HG03442 (cell line): ENCODE results near the gene OLIG2.

Experiments
- ATAC-seq: cut with Tn5 transposase; IDR thresholded peaks from one replicate; pipeline ENCODE4 v1.9.1; 2021; ENCODE audit warnings: mild to moderate bottlenecking, moderate library complexity; ENCODE audit not compliant: unreplicated experiment

Gene OLIG2

DNA sequence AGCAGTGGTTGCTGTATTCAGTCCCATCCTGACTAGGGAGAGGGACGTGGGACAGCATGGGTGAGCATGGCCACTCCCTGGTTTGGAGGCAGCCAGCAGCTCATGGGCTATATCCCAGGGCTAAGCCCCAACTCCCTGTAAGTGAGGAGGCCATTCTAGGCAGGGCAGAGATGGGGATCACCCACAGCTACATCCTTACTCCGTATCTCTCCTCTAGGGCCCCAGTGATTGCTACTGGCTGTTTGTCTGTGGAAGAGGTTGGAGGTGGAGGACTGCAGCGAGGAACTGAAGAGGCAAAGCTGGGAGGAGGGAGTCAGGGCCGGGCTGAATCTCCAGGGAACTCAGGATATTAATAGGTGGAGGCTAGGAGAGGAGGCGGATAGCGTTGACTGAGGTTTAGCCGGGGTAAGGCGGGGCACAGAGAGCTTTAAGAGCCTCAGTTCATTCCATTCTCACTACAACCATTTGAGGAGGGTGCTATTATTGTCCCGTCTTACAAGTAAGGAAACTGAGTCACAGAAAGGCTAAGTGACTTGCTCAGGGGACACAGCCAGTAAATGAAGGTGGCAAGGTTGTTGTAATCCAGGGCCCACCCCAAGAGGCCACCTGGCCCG lies 6.8 kb downstream of the OLIG2 start:
- ATAC-seq: no peak

DNA sequence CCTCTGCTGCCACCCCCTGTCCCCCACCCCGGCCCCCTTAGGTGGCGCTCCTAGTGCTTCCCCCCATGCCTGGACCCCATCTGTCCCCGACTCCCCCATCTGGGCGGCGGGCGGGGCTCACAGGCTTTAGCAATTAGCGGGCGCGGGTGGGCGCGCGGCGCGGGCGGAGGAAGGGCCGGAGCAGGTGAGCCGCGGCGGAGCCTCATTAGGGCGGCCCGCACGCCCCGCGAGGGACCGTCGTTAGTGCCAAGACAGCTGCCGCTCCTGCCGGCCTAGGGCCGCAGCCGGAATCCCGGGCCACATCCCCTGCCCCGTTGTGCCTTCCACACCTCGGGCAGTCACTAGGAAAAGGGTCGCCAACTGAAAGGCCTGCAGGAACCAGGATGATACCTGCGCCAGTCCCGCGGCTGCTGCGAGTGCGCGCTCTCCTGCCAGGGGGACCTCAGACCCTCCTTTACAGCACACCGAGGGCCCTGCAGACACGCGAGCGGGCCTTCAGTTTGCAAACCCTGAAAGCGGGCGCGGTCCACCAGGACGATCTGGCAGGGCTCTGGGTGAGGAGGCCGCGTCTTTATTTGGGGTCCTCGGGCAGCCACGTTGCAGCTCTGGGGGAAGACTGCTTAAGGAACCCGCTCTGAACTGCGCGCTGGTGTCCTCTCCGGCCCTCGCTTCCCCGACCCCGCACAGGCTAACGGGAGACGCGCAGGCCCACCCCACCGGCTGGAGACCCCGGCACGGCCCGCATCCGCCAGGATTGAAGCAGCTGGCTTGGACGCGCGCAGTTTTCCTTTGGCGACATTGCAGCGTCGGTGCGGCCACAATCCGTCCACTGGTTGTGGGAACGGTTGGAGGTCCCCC lies 7.6 kb downstream of the OLIG2 start:
- ATAC-seq: no peak

DNA sequence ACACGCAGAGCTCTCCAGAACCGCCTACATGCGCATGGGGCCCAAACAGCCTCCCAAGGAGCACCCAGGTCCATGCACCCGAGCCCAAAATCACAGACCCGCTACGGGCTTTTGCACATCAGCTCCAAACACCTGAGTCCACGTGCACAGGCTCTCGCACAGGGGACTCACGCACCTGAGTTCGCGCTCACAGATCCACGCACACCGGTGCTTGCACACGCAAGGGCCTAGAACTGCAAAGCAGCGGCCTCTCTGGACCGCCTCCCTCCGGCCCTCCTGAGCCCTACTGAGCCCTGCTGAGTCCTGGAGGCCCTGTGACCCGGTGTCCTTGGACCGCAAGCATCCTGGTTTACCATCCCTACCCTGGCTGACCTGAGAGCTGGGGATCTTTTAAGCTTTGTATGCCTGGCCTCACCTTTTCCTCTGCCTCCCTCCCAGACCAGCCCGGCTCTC lies 8.3 kb downstream of the OLIG2 start:
- ATAC-seq: no peak

DNA sequence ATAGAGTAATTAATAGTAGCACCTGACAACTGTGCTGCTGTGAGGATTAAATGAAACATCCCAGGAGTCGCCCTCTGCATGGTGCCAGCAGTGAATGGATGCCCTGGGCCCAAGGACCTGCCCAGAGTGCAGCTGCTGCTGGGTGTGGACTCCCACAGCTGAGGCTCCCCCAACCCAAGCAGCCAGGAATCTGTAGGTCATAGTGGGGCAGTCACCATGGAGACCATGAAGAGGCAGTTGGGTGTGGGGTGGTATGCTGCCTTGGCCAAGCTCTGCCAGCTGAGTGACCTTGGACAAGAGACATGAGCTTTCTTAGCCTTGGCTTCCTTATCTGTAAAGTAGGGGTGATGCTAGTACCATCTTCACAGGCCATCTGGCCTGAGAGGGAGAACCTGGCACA lies 9.4 kb downstream of the OLIG2 start:
- ATAC-seq: no peak

DNA sequence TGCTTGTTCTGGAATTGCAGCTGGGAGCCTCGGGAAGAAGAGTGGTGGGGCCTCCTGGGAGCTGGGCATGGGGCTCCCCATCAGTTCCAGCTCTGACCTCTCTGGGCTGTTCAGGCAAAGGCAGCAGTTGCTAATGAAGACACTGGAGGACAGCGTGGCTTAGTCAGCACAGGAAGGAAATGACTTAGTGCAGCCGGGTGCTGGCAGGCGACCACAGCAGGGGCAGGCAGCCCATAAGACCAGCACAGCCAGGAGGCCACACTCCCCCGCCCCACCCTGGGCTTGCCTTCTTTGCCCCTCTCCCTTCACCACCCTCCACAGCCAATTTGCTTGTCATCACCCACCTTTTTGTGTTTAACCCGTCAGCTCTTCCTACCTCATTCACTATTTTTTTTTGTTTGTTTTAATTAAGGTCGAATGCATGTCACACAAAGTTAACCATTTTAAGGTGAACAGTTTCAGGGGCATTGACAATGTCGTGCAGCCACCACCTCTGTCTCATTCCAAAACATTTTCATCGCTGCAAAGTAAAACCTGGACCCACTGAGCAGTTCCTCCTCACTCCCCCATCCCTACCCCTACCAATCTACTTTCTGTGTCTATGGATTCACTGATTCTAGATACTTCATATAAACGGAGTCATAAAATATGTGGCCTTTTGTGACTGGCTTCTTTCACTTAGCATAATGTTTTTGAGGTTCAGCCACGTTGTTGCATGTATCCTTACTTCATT lies 10.9 kb downstream of the OLIG2 start:
- no peak for ATAC-seq

DNA sequence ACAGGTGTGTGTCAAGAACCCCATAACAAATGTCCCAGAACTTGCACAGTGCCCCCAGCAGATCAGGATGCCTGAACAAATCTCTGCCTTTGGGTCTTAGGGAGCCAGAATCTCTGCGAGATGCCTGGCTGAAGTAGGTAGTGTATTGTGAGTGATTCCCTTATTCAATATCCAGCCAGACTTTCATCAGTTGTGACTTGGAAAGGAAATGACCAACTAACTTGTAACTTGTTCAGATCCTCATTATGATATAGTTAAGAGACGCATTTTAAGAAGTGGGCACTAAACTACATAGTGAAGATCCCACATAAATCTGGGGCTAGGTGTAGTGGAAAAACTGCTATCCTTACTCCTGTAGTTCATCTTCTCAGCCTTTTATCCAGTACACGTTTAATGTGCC lies 11.8 kb downstream of the OLIG2 start:
- ATAC-seq: no peak

DNA sequence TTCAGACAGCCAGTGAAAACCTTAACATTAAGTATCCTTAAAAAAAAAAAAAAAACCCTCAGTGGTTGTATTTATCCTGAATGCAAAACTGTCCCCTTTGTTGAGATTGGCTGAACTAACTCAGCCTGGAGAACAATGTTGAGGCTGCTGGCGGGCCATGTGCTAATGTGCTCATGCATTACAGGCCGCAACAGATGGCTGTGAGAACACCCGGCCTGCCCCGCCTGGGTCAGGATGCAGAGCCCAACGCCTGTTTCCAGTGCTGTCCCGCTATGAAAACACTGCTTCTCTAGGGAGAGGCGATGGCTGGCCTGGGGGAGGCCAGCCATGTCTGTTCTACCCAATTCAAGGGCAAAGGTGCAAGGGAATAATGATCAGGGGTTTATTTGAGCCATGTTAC lies 13.8 kb downstream of the OLIG2 start:
- ATAC-seq: no peak

DNA sequence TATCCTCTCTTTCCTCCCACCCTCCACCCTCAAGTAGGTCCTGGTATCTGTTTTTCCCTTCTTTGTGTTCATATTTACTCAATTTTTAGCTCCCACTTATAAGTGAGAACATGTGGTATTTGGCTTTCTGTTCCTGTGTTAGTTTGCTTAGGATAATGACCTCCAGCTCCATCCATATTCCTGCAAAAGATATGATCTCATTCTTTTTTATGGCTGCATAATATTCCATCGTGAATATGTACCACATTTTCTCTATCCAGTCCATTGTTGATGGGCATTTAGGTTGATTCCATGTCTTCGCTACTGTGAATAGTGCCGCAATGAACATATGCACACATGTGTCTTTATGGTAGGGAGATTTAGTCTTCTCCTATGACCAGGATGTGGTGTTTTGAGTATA lies 14.5 kb downstream of the OLIG2 start:
- ATAC-seq: no peak

DNA sequence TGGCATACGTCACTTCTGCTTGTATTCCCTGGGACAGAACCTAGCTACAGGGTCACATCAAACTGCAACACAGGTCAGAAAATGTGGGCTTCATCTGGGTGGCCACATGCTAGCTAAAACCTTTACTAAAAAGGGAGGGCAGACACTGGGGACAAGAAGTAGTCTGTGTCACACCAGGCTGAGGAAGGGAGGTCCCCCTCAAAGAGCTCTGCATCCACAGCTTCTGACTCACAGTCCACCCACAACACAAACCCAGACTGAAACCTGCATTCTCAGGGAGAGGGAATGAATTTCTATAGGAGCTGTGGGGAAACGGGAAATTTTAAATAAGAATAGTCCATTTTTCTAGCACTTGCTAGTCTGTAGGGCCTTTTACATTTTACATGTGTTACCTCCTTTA lies 16.2 kb downstream of the OLIG2 start:
- ATAC-seq: no peak

DNA sequence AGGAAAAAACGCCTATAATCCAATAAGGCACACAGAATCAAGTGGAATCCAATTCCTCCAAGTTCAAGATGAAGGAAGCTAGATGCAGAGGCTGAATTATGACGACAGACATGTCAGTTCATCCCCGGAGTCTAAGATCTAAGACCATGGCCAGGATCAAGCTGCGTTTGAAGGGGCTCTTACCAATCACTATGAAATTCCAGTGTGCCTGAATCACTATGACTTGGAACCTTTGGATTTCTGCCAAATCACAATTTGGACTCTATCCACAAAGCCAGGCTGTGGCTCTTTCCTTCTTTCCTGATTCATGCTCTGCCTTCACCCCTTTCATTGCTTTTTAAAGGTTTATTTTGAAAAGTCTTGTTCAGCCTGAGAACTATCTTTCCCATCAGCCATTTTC lies 17.1 kb downstream of the OLIG2 start:
- ATAC-seq: no peak

DNA sequence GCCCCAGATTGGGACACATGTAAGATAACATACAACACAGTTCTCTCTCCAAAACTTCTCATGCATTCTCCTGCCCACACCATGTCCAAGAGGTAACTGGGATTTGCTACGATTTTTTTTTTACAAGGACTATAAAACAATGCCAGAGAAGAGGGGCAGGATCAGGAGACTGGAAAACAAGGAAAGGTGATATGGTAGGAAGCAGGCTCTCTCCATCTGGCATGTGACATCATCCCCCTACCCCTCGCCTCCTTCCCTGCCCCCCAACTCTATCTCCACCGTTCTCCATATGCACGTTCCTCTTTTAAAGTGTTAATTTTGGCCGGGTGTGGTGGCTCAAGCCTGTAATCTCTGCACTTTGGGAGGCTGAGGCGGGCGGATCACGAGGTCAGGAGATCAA lies 20.7 kb downstream of the OLIG2 start:
- no peak for ATAC-seq

DNA sequence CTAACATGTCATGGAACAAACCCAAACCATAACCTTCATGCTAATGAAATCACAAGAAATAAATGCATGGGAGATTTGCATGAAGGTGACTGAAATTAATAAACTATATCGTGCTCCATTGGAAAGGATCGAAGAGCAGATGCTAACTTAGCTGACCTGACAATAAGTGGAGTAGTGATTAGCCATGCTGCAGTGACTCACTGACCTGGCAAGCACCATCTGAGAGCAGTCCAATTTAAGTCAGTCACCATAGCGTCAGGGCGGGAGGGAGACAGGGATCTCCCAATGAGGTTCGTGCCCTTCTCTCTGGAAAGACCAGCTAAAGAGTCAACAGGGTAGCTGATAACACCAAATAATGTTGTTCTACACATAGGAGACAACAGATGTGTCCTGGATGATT lies 21.5 kb downstream of the OLIG2 start:
- no peak for ATAC-seq

DNA sequence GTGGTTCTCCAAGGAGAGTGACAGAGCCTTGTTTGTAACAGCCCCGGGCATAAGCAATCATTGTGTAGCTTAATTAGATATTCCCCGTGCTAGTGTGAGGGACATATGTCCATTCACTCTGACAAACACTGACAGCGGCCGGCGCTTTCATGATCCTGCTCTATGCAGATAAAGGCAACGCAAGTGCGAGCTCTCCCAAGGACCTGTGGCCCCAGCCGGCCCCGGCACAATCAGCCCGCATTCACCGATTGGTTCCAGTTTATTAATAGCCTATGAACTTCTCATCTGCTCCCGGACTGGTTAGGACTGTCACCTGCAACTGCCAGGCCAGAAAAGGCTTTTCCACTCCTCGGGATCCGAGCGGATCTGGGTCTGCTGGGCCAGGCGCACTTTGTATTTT lies 26.2 kb downstream of the OLIG2 start:
- ATAC-seq: no peak

DNA sequence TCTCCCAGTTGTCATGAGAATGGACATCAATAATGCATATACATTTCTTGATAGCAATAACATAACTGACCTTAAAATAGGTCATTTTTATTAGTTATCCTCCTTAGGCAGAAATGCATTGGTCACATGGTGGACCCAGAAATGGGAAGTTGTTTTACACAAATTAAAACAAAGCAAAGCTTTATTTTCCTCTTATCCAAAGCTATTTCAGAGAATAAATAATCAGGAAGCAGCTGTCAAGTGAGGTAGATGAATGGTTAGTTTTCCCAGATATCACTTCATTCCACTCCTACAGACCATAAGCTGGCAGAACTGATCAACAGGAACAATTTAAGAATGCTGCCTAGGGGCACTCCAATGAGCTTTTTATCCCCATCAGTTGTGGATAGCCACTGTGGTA lies 28.2 kb downstream of the OLIG2 start:
- ATAC-seq: no peak

DNA sequence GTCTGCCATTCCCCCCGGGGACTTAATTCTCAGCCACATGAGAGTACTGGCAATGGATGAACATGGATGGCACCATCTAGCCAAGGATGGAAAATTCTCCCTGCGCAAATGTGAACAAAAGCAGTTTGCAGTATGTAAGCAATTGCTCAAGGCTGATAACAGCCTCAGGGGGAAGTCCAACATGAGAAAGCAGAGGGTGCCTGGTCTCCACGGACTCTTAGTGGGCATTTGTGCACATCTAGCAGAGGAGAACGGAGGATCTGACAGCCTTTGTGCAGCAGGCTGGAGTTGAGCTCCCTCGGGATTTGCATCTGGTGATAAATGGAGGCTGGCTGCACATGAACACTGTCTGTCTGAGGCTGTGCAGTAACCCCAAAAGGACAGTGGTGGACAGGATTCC lies 30.3 kb downstream of the OLIG2 start:
- no peak for ATAC-seq

DNA sequence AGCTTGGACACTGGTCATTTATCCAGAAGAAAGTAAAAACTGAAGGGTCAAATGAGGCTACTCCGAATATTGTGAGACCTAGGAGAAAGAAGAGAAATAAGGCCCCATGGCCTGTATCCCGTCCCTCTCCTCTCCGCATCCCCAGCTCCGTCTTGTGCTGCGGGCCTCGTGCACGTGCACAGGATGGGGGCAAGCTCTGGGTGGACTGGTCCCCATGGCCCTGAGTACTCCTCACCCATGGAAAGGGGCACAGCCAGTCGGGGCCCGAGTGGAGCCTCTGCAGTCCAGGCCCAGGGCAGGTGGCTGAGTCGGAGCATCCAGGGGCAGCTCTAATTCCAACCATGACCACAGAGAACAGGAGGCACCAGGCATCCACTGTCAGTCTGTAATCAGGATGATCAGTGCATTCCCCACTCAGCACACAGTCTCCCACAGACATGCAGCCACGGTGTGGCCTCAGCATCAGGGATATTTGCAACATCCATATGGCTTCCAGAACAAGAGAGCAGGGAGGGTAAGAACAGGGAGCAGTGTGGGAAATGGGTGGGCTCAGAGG lies 31.7 kb downstream of the OLIG2 start:
- ATAC-seq: no peak

DNA sequence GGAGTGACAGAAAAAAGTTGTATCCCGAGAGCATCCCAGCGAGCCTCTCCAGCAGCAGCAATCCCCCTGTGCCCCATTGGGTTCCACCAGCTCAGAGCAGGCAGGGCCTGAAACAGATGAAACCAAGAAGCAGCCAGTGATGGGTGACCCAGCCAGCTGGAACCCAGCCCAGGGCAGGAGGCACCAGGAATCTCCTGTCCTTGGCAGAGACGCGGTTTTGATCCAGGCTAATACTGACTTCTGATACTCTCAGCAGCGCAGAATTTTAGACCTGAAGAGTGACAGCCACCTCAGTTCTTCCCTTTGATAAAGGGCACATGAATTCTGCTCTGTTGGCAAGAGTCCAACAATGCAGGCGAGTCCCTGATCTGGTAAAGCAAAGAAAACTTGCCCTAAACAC lies 32.8 kb downstream of the OLIG2 start:
- no peak for ATAC-seq

DNA sequence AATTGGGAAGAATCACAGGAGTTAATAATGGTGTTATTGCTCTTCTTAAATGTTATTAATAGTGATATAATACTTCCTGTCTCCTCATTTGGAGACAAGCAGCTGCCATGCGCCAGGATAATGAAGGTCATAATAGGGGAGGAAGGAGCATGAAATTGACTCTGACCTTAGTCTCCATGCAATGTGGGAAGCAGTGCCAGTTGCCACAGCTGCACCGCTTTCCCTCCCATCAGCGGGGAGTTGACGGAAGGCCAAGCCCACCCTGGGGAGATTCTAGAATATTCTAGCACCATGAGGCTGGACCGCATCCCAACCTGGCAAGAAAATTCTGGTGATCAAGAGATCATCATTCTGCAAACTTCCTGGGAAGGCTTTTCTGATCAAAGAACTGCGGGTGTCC lies 33.2 kb downstream of the OLIG2 start:
- ATAC-seq: no peak

DNA sequence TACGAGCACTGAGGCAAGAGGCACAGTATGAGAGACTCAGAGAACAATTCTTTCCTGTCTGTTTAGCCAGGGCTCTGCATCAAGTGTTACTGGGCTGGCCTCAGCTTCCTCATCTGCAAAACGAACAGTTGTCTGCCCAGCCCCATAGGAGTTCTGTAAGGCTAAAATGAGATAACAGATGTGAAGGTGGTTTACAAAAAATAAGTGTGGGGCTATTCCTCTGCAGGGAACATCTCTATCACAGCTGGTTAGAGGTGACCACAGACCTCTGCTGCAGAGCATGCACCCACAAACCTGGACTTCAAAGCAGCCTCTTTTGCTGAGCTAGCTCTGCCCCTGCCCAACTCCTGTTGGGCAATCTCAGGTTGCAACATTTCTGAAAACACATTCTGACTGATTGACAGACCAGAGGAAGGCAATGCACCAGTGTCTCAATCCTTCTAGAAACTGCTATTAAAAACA lies 33.7 kb downstream of the OLIG2 start:
- no peak for ATAC-seq

DNA sequence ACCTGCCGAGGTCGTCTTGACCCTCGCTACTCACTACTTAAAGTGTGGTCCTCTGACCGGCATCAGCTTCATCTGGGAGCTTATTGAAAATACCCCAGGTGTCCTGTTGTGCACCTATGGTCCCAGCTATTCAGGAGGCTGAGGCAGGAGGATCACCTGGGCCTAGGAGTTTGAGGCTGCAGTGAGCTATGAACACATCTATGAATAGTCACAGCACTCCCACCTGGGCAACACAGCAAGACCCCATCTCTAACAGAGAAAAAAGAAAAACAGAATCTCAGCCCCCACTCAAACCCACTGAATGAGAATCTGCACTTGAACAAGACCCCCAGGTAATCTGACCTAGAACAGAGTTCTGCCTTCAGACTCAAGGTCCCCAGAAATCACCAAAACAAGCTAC lies 35.5 kb downstream of the OLIG2 start:
- no peak for ATAC-seq

DNA sequence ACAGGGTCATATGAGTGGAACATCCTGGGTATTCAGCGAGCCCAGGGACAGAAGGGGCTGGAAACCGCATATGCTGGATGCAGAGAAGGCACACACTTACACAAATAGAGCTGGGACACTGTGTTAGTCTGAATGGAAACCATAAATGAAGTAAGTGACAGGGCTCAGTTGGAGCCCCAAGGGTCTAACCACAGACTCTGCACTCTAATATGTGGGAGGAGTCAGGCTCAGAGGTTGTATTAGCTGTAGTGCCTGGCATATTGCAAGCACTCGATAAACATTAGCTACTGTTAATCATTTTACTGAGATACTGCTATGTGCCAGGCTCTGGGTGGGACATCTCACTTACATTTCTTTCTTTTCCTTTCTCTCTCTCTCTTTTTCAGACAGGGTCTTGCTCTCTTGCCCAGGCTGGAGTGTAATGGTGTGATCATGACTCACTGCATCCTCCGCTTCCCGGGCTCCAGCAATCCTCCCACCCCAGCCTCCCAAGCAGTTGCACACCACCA lies 37.7 kb downstream of the OLIG2 start:
- no peak for ATAC-seq
